ENCODE data around the gene PTPRN2.

GRCh38 chr7:158321056-158321700 lies 266.4 kb downstream of the PTPRN2 start:
- no peak for TF ChIP-seq CTCF (conservative IDR thresholded peaks at IDR 0.05; ENCODE audit: low read depth, low read length)
- TF ChIP-seq EZH2 (IDR thresholded peaks at IDR 0.05; ENCODE audit: borderline replicate concordance, low read depth, low read length, poor library complexity, severe bottlenecking) = no peak

All from A673 (cell line).